Transverse colon (tissue), 3 donors: Measurements from ENCODE around the gene EXOSC1.

Experiments used
- CTCF ChIP-seq, 5 experiments: fragments of 200-600 bp in 3 of 5; fragments of 450-650 bp in 2 of 5; sonication (generic) in 3 of 5; IDR thresholded peaks; 1 replicate in 2 of 5; 2 replicates in 3 of 5; pipeline ENCODE4 v1.5.1; 2016 to 2017; ENCODE audit warnings: antibody characterized with exemption in 5 of 5, inconsistent platforms in 3 of 5, mild to moderate bottlenecking in 2 of 5, moderate library complexity in 1 of 5
- EP300 ChIP-seq: sonication (generic); formaldehyde crosslinking; IDR thresholded peaks from one replicate; pipeline ENCODE4 v1.6.1; 2017; ENCODE audit warnings: antibody characterized with exemption, low read depth
- POLR2A ChIP-seq: fragments of 450-650 bp; IDR thresholded peaks from one replicate; pipeline ENCODE4 v1.6.1; 2016; ENCODE audit warnings: antibody characterized with exemption, mild to moderate bottlenecking, moderate library complexity

GRCh38 chr10:97411406-97411805 is 34.4 kb downstream of the EXOSC1 start:
- no peak for TF ChIP-seq CTCF (IDR thresholded peaks at IDR 0.05)
- TF ChIP-seq POLR2A = no peak
- no peak for TF ChIP-seq EP300
